Mucosa of gallbladder (tissue), 1 donor: Measurements from ENCODE around the gene RNF180. TPM values are rescaled to one million over a fixed set of nuclear protein-coding genes. Genes with fewer than 3 reads are reported as not detected.
"Not testable (repeated sequence)": the region's sequence is repeated elsewhere in the genome, so short reads cannot be mapped to it uniquely, and the experiment has no call there.

Source experiments
- DNase-seq: peaks from one replicate; pipeline ENCODE4 v3.0.0-alpha.2; 2020; ENCODE audit warnings: low spot score
- total RNA-seq: library from RNA; stranded (reverse); gene quantifications from one replicate; pipeline ENCODE4 v1.2.1, GENCODE V29; 2021
- donor health status: DM: no; HTN: no; CAD: no.

RNF180 gene
- total RNA-seq, 1 donor from 2014 or later: 14.8 TPM

DNA sequence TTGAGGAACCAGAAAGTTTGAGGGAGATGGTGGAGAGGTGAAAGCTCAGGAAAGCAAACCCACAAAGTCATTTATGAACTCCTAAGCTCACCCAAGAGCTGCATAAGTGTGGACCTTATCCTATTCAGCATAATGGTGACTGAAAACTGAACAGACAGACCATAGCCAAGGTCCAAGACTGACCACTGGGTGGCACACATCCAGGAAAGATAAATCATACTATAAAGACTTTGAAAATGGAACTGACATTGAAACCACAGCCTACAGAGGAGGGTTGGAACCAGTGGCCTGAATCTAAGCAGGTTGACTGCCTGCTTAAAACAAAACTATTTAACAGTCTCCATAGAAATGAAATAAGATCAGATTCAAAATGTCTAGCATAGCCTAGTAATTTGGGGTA lies 219.1 kb downstream of the RNF180 start:
- DNase-seq: no peak

- DNase-seq: no peak
Measured at GRCh38 chr5:64397552-64397951, 231.9 kb downstream of the RNF180 start.

GRCh38 chr5:64398735-64399134 lies 233.1 kb downstream of the RNF180 start:
- DNase-seq: not testable (repeated sequence)

- not testable (repeated sequence) for DNase-seq
Measured at GRCh38 chr5:64407103-64407825, 241.6 kb downstream of the RNF180 start.

- no peak for DNase-seq
Measured at GRCh38 chr5:64417390-64417789, 251.7 kb downstream of the RNF180 start.

GRCh38 chr5:64418013-64418412 lies 252.4 kb downstream of the RNF180 start:
- no peak for DNase-seq

Other genes with a start within 250 kb of the RNF180 start
- not detected for gene HTR1A, start 203.4 kb upstream of the RNF180 start, total RNA-seq